Measurements from ENCODE around the gene TNFSF13.

TNFSF13 gene

DNA sequence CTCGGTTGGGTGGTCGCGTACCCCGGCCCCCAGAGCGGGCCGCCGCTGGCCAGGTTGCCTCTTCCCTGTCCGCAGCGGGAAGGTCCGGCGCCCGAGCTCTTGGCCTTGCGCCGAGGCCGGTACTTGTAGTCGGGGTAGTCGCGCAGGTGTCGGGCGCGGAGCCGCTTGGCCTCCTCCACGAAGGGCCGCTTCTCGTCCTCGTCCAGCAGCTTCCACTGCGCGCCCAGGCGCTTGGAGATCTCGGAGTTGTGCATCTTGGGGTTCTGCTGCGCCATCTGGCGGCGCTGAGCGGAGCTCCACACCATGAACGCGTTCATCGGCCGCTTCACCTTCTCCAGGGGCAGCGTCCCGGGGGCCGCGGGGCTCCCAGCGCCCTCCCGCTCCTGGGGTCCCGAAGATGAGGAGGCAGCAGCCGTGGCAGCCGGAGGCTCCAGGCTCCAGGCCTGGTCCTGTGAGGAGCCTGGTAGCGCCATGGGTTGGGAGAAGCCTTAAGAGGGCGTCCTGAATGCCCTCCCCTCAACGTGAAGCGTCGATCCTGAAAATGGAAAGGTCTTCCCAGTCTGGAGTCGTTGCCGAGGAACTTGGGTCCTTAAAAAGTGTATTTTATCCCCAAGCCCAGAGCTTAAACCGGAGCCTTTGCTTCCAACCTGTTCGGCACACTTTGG is 30.8 kb downstream of the TNFSF13 start:
- Histone ChIP-seq H3K9ac (ENCODE audit: low read length) (no peak overlapping the region), H3K27ac (ENCODE audit: low read length) (no peak overlapping the region), H3K36me3 (replicated peaks; ENCODE audit: insufficient read depth, low read length) (no peaks in the 10 kb centered on the region)

DNA sequence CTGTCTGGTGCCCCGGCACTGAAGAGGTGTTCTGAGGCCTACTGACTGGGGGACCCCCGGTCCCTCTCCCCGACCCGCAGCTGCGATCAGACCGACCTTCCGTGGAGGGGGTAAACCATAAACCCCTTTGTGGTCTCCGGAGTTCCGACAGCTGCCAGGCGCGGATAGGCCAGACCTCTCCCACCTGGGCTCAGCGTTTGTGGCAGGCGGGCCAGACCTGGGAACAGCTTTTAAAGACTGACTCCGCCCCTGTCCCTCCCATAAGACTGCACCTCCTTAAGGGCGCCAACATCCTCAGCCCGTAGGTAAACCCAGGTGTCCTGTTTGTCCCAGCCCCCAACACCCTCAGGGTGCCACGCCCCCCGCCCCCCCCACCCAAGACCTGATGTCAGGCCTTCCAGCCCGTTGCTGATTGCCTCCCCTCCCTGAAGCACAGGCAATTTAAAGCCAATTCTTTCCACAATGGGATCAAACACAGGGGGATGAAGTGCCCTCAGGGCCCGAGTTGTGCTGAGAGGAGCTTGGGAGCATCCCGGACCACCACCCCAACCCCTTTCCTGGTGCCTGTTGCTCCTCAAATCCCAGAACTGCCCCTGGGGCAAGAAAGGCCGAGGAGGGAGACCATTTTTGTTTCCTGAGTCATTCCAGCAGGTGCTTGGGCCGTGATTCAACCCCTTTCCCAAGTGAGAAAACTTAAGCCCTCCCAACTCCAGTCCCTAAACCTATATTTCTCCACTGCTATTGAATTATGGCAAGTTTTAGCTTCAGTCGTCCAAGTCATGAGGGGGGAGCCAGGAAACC is 31.5 kb downstream of the TNFSF13 start, which contains the start of gene SOX15:
Gene SOX15 (minus strand): TSS at position 204 of the 801 bp plus-strand sequence. CDS start 418 bp downstream, outside the sequence.
- Histone ChIP-seq H3K27ac (ENCODE audit: low read length) (no peak within 1 kb of the TSS), H3K9me2 (replicated peaks; ENCODE audit: insufficient read depth, low read length) (no peaks in the 10 kb centered on the region), H3K9me3 (replicated peaks; ENCODE audit: insufficient read depth, low read length) (no peaks in the 10 kb centered on the region), H4K20me1 (ENCODE audit: insufficient read depth, low read length) (no peaks in the 10 kb centered on the region), H3F3A (ENCODE audit: insufficient read depth, low read length) (0 out of 2 replicates have a peak, but pooled peaks cover 8% of the 10 kb centered on the region), H2AFZ (ENCODE audit: low read length) (no peak within 1 kb of the TSS), H3K9ac (ENCODE audit: low read length) (no peak within 1 kb of the TSS), H3K4me1 (ENCODE audit: low read length) (no peaks in the 10 kb centered on the region), H3K4me2 (ENCODE audit: low read depth, low read length) (no peak within 1 kb of the TSS), H3K4me3 (ENCODE audit: low read length) (no peak within 1 kb of the TSS), H3K79me2 (ENCODE audit: low read length) (peaks cover 15% of the 10 kb centered on the region), H3K27me3 (replicated peaks; ENCODE audit: insufficient read depth, low read length) (no peaks in the 10 kb centered on the region), H3K36me3 (replicated peaks; ENCODE audit: insufficient read depth, low read length) (no peaks in the 10 kb centered on the region)
- no peak for DNase-seq
- no peak for TF ChIP-seq EZH2 (optimal IDR thresholded peaks at IDR 0.05; ENCODE audit: low read depth, low read length)
- TF ChIP-seq EZH2phosphoT487 (IDR thresholded peaks at IDR 0.05; ENCODE audit: low read length): no peak
- TF ChIP-seq, protein P1, sequence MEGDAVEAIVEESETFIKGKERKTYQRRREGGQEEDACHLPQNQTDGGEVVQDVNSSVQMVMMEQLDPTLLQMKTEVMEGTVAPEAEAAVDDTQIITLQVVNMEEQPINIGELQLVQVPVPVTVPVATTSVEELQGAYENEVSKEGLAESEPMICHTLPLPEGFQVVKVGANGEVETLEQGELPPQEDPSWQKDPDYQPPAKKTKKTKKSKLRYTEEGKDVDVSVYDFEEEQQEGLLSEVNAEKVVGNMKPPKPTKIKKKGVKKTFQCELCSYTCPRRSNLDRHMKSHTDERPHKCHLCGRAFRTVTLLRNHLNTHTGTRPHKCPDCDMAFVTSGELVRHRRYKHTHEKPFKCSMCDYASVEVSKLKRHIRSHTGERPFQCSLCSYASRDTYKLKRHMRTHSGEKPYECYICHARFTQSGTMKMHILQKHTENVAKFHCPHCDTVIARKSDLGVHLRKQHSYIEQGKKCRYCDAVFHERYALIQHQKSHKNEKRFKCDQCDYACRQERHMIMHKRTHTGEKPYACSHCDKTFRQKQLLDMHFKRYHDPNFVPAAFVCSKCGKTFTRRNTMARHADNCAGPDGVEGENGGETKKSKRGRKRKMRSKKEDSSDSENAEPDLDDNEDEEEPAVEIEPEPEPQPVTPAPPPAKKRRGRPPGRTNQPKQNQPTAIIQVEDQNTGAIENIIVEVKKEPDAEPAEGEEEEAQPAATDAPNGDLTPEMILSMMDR (IDR thresholded peaks at IDR 0.05; ENCODE audit: low read length): no peak

More for the DNA sequence above, 30.8 kb downstream of the TNFSF13 start:
- Histone ChIP-seq H2AFZ (ENCODE audit: low read length) (no peak overlapping the region), H3K9me3 (replicated peaks; ENCODE audit: insufficient read depth, low read length) (no peaks in the 10 kb centered on the region), H3K4me2 (ENCODE audit: low read depth, low read length) (no peak overlapping the region), H3K4me1 (ENCODE audit: low read length) (0 out of 2 replicates have a peak, but pooled peaks cover 2% of the 10 kb centered on the region), H3K4me3 (ENCODE audit: low read length) (no peak overlapping the region), H3K9me2 (replicated peaks; ENCODE audit: insufficient read depth, low read length) (no peaks in the 10 kb centered on the region), H4K20me1 (ENCODE audit: insufficient read depth, low read length) (no peaks in the 10 kb centered on the region), H3K27me3 (replicated peaks; ENCODE audit: insufficient read depth, low read length) (no peaks in the 10 kb centered on the region), H3K79me2 (ENCODE audit: low read length) (peaks cover 23% of the 10 kb centered on the region), H3F3A (ENCODE audit: insufficient read depth, low read length) (peaks cover 9% of the 10 kb centered on the region; the same call in 1 of the 2 replicates)
- TF ChIP-seq, protein P1 (IDR thresholded peaks at IDR 0.05; ENCODE audit: low read length): no peak; the same call in 1 of the 2 replicates
- no peak for DNase-seq

- Histone ChIP-seq H3K9ac (ENCODE audit: low read length) (no peak overlapping the region), H3K4me2 (ENCODE audit: low read depth, low read length) (no peak overlapping the region), H2AFZ (ENCODE audit: low read length) (no peak overlapping the region), H3K4me3 (ENCODE audit: low read length) (no peak overlapping the region), H3K9me2 (replicated peaks; ENCODE audit: insufficient read depth, low read length) (no peaks in the 10 kb centered on the region), H3K27ac (ENCODE audit: low read length) (no peak overlapping the region), H3K9me3 (replicated peaks; ENCODE audit: insufficient read depth, low read length) (no peaks in the 10 kb centered on the region), H3K79me2 (ENCODE audit: low read length) (peaks cover 9% of the 10 kb centered on the region), H3K27me3 (replicated peaks; ENCODE audit: insufficient read depth, low read length) (no peaks in the 10 kb centered on the region), H3K36me3 (replicated peaks; ENCODE audit: insufficient read depth, low read length) (no peaks in the 10 kb centered on the region; the same call in 1 of the 2 replicates), H3K4me1 (ENCODE audit: low read length) (no peaks in the 10 kb centered on the region), H4K20me1 (ENCODE audit: insufficient read depth, low read length) (no peaks in the 10 kb centered on the region), H3F3A (ENCODE audit: insufficient read depth, low read length) (0 out of 2 replicates have a peak, but pooled peaks cover 8% of the 10 kb centered on the region)
- TF ChIP-seq EZH2phosphoT487 (IDR thresholded peaks at IDR 0.05; ENCODE audit: low read length) (no peak), EZH2 (optimal IDR thresholded peaks at IDR 0.05; ENCODE audit: low read depth, low read length) (no peak)
- TF ChIP-seq, protein P1 (IDR thresholded peaks at IDR 0.05; ENCODE audit: low read length): no peak
- no peak for DNase-seq
Measured at GRCh38 chr17:7590743-7591142, 32.2 kb downstream of the TNFSF13 start.
